ENCODE results near the gene VIP. TPM values are rescaled to one million over a fixed set of nuclear protein-coding genes. Genes with fewer than 3 reads are reported as not detected.

VIP gene
- polyA plus RNA-seq, 1 experiment: not detected

DNA sequence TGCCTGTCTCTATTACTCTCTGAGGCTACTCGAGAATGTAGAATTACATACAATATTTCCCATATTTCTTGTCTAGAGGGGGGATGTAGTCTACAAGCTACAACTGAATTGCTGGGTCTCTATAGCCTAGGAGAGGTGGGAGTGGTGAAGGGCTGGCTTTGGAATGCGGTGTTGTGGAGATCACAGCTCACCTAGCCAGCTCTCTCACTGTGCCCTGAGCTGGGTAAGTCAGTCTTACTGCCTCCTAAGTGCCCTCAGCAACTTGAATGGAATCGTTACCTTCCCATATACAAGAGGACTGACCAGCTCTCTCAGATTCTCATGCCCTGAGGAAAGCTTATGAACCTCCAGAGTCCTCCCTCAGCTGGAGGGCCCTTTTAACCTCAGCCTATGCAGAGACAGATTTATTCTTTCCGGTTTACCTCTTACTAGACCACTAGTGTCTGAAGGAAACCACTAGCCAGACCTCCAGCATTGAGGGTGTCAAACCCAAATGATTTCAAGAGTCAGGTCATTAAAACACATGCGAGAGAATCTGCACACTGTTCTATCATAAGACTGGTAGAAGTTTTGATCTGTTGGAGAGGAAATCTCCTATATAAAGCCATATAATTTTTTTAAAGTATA is 20.6 kb downstream of the VIP start:
- POLR2A ChIA-PET: no interaction called here
- Histone ChIP-seq H3K36me3 (ENCODE audit: control insufficient read depth, insufficient read depth, low read length) (no peaks in the 10 kb centered on the region), H3K4me3 (ENCODE audit: low read depth, low read length) (no peak overlapping the region), H3K27me3 (ENCODE audit: control insufficient read depth, insufficient read depth, low read length) (no peaks in the 10 kb centered on the region)
- no peak for DNase-seq (ENCODE audit: low read depth)
- CTCF ChIA-PET: no interaction called here
- TF ChIP-seq, protein P1, sequence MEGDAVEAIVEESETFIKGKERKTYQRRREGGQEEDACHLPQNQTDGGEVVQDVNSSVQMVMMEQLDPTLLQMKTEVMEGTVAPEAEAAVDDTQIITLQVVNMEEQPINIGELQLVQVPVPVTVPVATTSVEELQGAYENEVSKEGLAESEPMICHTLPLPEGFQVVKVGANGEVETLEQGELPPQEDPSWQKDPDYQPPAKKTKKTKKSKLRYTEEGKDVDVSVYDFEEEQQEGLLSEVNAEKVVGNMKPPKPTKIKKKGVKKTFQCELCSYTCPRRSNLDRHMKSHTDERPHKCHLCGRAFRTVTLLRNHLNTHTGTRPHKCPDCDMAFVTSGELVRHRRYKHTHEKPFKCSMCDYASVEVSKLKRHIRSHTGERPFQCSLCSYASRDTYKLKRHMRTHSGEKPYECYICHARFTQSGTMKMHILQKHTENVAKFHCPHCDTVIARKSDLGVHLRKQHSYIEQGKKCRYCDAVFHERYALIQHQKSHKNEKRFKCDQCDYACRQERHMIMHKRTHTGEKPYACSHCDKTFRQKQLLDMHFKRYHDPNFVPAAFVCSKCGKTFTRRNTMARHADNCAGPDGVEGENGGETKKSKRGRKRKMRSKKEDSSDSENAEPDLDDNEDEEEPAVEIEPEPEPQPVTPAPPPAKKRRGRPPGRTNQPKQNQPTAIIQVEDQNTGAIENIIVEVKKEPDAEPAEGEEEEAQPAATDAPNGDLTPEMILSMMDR (IDR thresholded peaks at IDR 0.05; ENCODE audit: insufficient read depth, low read depth, low read length): no peak

GRCh38 chr6:152775428-152775827 is 24.8 kb downstream of the VIP start:
- DNase-seq (ENCODE audit: low read depth): no peak
- ChIA-PET POLR2A (no interaction called here), CTCF (no interaction called here)
- Histone ChIP-seq H3K27me3 (ENCODE audit: control insufficient read depth, insufficient read depth, low read length) (no peaks in the 10 kb centered on the region), H3K4me3 (ENCODE audit: low read depth, low read length) (no peak overlapping the region), H3K36me3 (ENCODE audit: control insufficient read depth, insufficient read depth, low read length) (no peaks in the 10 kb centered on the region)
- TF ChIP-seq, protein P1 (IDR thresholded peaks at IDR 0.05; ENCODE audit: insufficient read depth, low read depth, low read length): no peak

DNA sequence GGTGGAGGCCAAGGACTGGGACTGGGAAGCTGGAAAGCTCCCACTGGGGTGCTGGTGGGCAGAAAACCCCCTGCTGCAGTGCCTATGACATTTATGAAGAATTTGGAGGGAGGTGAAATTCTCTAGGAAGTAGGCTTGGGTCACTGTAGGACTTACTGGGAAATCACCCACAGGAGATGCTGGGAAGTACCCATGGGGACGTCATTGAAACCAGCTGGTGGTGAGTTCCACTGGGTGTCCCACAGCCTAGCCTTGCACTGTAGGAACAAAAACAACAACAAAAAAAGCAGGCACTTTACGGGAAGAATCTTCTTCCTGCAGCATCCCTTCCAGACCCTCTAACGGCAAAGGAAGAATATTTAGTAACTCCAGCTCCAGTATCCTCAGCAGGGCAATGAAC is 26.2 kb downstream of the VIP start:
- no peaks in the 10 kb centered on the region for H3K36me3 ChIP-seq (ENCODE audit: control insufficient read depth, insufficient read depth, low read length)
- no peak for DNase-seq (ENCODE audit: low read depth)
- CTCF ChIA-PET: no interaction called here
- TF ChIP-seq, protein P1 (IDR thresholded peaks at IDR 0.05; ENCODE audit: insufficient read depth, low read depth, low read length): no peak
- H3K27me3 ChIP-seq (ENCODE audit: control insufficient read depth, insufficient read depth, low read length): no peaks in the 10 kb centered on the region
- POLR2A ChIA-PET: no interaction called here
- H3K4me3 ChIP-seq (ENCODE audit: low read depth, low read length): no peak overlapping the region

DNA sequence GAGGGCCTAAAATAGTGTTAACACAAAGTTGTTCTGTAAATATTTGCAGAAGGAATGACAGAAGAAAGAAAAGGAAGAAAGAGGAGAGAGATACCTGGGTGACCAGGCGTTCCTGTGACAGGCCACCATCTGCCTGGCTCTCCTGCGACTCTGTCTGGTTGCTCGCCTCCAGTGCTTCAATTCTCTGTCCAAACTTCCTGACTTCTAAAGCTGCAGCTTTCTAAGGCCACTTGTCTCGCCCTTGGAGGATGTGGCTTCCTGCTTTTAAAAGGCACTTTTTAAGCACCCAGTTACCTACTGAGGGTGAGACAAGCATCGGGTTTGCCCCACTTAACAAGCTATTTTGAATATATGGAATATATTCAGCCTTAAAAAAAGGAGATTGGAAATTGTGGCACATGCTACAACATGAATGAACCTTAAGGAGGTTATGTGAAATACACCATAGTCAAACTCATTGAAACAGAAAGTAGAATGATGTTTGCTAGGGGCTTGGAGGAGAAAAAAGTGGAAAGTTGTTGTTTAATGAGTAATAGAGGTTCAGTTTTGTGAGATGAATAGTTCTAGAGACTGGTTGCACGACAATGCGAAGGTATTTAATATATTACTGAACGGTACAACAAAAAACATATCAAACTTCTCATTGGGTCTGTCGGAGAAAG is 32.8 kb downstream of the VIP start:
- H3K36me3 ChIP-seq (ENCODE audit: control insufficient read depth, insufficient read depth, low read length): no peaks in the 10 kb centered on the region
- TF ChIP-seq, protein P1 (IDR thresholded peaks at IDR 0.05; ENCODE audit: insufficient read depth, low read depth, low read length): no peak
- no peaks in the 10 kb centered on the region for H3K27me3 ChIP-seq (ENCODE audit: control insufficient read depth, insufficient read depth, low read length)
- ChIA-PET POLR2A (no interaction called here), CTCF (no interaction called here)
- no peak overlapping the region for H3K4me3 ChIP-seq (ENCODE audit: low read depth, low read length)
- no peak for DNase-seq (ENCODE audit: low read depth)

DNA sequence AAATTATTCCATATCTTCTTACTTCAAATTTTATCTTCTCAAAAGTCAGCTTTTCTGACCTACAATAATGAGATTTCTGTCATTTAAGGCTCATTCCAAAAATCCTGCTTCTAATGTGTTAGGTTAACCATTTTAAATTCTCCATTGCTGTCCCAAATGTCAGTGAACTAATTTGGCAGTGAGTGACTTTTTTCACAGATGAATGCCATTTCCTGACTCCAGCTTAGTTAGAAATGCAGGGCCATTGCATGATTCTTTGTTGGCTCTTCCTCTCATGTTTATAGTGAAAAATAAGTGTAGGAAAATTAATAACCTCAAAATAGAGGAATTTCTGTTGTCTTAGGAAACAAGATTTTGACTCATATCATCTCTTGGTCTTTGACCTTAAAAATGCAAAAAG is 44.1 kb downstream of the VIP start:
- Histone ChIP-seq H3K36me3 (ENCODE audit: control insufficient read depth, insufficient read depth, low read length) (no peaks in the 10 kb centered on the region), H3K4me3 (ENCODE audit: low read depth, low read length) (no peak overlapping the region), H3K27me3 (ENCODE audit: control insufficient read depth, insufficient read depth, low read length) (no peaks in the 10 kb centered on the region)
- CTCF ChIA-PET: no interaction called here
- TF ChIP-seq, protein P1 (IDR thresholded peaks at IDR 0.05; ENCODE audit: insufficient read depth, low read depth, low read length): no peak
- no peak for DNase-seq (ENCODE audit: low read depth)
- POLR2A ChIA-PET: no interaction called here
